Smooth muscle cell (in vitro differentiated cells): ENCODE measurements around the gene TLCD4. TPM values are rescaled to one million over a fixed set of nuclear protein-coding genes. Genes with fewer than 3 reads are reported as not detected.

Experiments used
- DNase-seq: peaks from one replicate; lab custom pipeline; 2025; ENCODE audit not compliant: unreplicated experiment; lab: John Stamatoyannopoulos, UW
- H2AFZ ChIP-seq: fragments of 200-600 bp; sonication (generic); 2 replicates; pipeline ENCODE4 v1.6.0; 2016; ENCODE audit warnings: antibody characterized with exemption, low read depth, mild to moderate bottlenecking
- H3F3A ChIP-seq: fragments of 200-600 bp; sonication (generic); 2 replicates; pipeline ENCODE4 v1.6.0; 2017; ENCODE audit warnings: antibody characterized with exemption, low read depth
- H3K27ac ChIP-seq: fragments of 200-600 bp; sonication (generic); 2 replicates; pipeline ENCODE4 v1.5.1; 2016; ENCODE audit warnings: low read depth, mild to moderate bottlenecking
- H3K27me3 ChIP-seq: fragments of 200-600 bp; sonication (generic); 2 replicates; pipeline ENCODE4 v1.6.1; 2016; ENCODE audit warnings: low read depth, mild to moderate bottlenecking
- H3K36me3 ChIP-seq: fragments of 200-600 bp; sonication (generic); 2 replicates; pipeline ENCODE4 v1.5.1; 2016; ENCODE audit warnings: low read depth
- H3K4me1 ChIP-seq: fragments of 200-600 bp; sonication (generic); 2 replicates; pipeline ENCODE4 v1.5.1; 2016; ENCODE audit warnings: low read depth
- H3K4me2 ChIP-seq: fragments of 200-600 bp; sonication (generic); 2 replicates; pipeline ENCODE4 v1.6.0; 2016; ENCODE audit warnings: mild to moderate bottlenecking
- H3K4me3 ChIP-seq: fragments of 200-600 bp; sonication (generic); 2 replicates; pipeline ENCODE4 v1.5.1; 2016; ENCODE audit warnings: mild to moderate bottlenecking
- H3K79me2 ChIP-seq: fragments of 200-600 bp; sonication (generic); 2 replicates; pipeline ENCODE4 v1.6.0; 2016; ENCODE audit warnings: low read depth, mild to moderate bottlenecking
- H3K9ac ChIP-seq: fragments of 200-600 bp; sonication (generic); 2 replicates; pipeline ENCODE4 v1.6.0; 2016; ENCODE audit warnings: low read depth
- H3K9me3 ChIP-seq: fragments of 200-600 bp; sonication (generic); replicated peaks from 2 replicates; pipeline ENCODE4 v1.5.1; 2016; ENCODE audit warnings: low read depth
- H4K20me1 ChIP-seq: fragments of 200-600 bp; sonication (generic); 2 replicates; pipeline ENCODE4 v1.6.0; 2016; ENCODE audit warnings: low read depth
- WGBS: methylation state at CpG from one replicate; pipeline ENCODE4 v1.1.7; 2016; ENCODE audit warnings: low lambda C conversion rate; 5-methylcytosine and 5-hydroxymethylcytosine counted together
- polyA plus RNA-seq: library from polyadenylated mRNA; unstranded; fragments of >200 nt; fragmentation: Nextera tagmentation; extraction: Ambion mirVana; gene quantifications from 2 replicates; pipeline ENCODE4 v1.2.1, GENCODE V29; 2016
- total RNA-seq: library from RNA; depleted of rRNA; stranded (reverse); fragments of >200 nt; gene quantifications from 2 replicates; pipeline ENCODE4 v1.2.3, GENCODE V29; 2014
- TF ChIP-seq, protein P1 (sequence below): fragments of 200-600 bp; sonication (generic); IDR thresholded peaks from 2 replicates; pipeline ENCODE4 v1.5.1; 2017; ENCODE audit warnings: borderline replicate concordance, mild to moderate bottlenecking, antibody characterized with exemption; ENCODE audit not compliant: insufficient read depth, poor library complexity, severe bottlenecking

The TLCD4 gene
- total and polyA plus RNA-seq, 2 experiments from 2014 or later, result 0.62 to 2.9 TPM

DNA sequence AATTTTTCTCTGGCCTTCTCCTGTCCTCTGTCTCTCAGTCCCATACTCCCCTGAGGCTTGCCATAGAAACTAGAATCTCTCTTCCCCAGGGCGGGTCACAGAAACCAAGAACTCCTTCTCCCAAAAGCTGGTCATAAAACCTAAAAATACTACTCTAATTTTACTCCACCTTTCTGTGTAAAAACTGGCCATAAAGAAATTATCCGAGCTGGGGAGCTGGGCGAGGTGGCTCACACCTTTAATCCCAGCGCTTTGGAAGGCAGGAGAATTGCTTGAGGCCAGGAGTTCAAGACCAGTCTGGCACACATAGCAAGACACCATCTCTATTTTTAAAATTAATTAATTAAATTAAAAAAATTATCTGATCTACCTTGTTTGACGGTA, 47.5 kb upstream of the TLCD4 start:
- Histone ChIP-seq H3K9me3 (no peaks in the 10 kb centered on the region), H2AFZ (no peak overlapping the region), H3K9ac (no peak overlapping the region), H3K36me3 (no peaks in the 10 kb centered on the region), H3K4me3 (no peak overlapping the region), H3F3A (no peaks in the 10 kb centered on the region), H3K79me2 (no peaks in the 10 kb centered on the region), H3K4me1 (peaks cover 4% of the 10 kb centered on the region), H4K20me1 (no peaks in the 10 kb centered on the region), H3K27ac (no peak overlapping the region), H3K27me3 (no peaks in the 10 kb centered on the region), H3K4me2 (no peak overlapping the region)
- 98% methylated on average over 5 of the region's 5 CpGs for WGBS
- no peak for DNase-seq
- TF ChIP-seq, protein P1, sequence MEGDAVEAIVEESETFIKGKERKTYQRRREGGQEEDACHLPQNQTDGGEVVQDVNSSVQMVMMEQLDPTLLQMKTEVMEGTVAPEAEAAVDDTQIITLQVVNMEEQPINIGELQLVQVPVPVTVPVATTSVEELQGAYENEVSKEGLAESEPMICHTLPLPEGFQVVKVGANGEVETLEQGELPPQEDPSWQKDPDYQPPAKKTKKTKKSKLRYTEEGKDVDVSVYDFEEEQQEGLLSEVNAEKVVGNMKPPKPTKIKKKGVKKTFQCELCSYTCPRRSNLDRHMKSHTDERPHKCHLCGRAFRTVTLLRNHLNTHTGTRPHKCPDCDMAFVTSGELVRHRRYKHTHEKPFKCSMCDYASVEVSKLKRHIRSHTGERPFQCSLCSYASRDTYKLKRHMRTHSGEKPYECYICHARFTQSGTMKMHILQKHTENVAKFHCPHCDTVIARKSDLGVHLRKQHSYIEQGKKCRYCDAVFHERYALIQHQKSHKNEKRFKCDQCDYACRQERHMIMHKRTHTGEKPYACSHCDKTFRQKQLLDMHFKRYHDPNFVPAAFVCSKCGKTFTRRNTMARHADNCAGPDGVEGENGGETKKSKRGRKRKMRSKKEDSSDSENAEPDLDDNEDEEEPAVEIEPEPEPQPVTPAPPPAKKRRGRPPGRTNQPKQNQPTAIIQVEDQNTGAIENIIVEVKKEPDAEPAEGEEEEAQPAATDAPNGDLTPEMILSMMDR, result no peak

DNA sequence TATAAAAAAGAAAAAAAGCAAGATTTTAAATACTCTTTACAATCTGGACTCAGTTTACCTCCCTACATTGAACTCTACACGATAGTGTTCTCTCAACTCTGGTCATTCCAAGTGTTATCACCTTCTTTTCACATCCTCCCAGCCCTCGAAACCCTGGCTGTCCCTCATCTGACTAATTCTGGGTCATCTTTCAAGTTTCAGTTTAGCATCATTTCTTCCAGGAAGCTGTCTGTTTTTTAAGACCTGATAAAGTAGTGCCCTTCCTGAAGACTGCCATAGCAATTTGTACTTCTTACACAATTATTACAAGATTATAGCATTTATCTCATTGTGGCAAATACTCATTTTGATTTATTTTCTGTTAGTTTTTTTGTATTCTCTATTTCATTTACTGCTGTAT, 45.6 kb upstream of the TLCD4 start:
- 68% methylated on average over 2 of the region's 2 CpGs for WGBS
- TF ChIP-seq, protein P1, result no peak
- Histone ChIP-seq H3K79me2 (no peaks in the 10 kb centered on the region), H3K4me2 (peak overlapping the region; percentile 86), H3K9ac (no peak overlapping the region), H3K27me3 (no peaks in the 10 kb centered on the region), H3K9me3 (no peaks in the 10 kb centered on the region), H3K36me3 (no peaks in the 10 kb centered on the region), H3K4me1 (peaks cover 4% of the 10 kb centered on the region), H3K27ac (no peak overlapping the region), H3F3A (no peaks in the 10 kb centered on the region), H3K4me3 (peak overlapping the region; percentile 61), H2AFZ (peak overlapping the region; percentile 99), H4K20me1 (no peaks in the 10 kb centered on the region)
- no peak for DNase-seq

DNA sequence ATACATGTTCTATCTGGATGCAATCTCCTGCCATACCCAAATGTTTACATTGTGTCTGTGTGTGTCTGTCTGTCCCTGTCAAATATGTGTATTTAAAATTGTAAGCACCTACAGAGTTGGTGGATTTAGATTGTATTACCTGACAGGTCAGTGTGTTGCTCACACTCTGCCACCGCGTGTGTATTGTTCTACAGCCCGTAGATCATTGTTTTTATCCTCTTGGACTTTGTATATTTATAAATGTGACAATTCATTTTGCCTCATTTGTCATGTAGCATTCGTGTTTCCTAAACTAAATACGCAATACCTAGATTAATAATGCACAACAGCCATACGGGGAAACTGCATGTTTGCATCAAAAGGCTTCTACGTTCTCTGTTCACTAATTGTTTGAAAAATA, 45.0 kb upstream of the TLCD4 start:
- DNase-seq, result no peak
- peak overlapping the region; percentile 27 for H3K27ac ChIP-seq

More for the DNA sequence above, 45.0 kb upstream of the TLCD4 start:
- Histone ChIP-seq H3K27me3 (no peaks in the 10 kb centered on the region), H3K79me2 (no peaks in the 10 kb centered on the region), H3K9me3 (no peaks in the 10 kb centered on the region), H3K4me3 (peak overlapping the region; percentile 61), H4K20me1 (no peaks in the 10 kb centered on the region), H3K36me3 (no peaks in the 10 kb centered on the region), H3F3A (no peaks in the 10 kb centered on the region), H3K4me1 (peaks cover 4% of the 10 kb centered on the region), H3K9ac (peak overlapping the region; percentile 30), H2AFZ (peak overlapping the region; percentile 99), H3K4me2 (peak overlapping the region; percentile 86)
- 26% methylated on average over 7 of the region's 7 CpGs for WGBS
- TF ChIP-seq, protein P1, result no peak
